ENCODE data around the gene HBE1.
A peak's percentile ranks its signal among the peaks of the same experiment; 100 is the strongest.

Gene HBE1

GRCh38 chr11:5240458-5240857 lies 29.3 kb downstream of the HBE1 start:
- H3K4me3 ChIP-seq (ENCODE audit: low read depth, low read length): no peak overlapping the region
- no peak for DNase-seq (ENCODE audit: low read depth)
- no peak for TF ChIP-seq CTCF (IDR thresholded peaks at IDR 0.05; ENCODE audit: insufficient read depth, low read depth, low read length, missing control alignments)

- TF ChIP-seq CTCF (IDR thresholded peaks at IDR 0.05; ENCODE audit: insufficient read depth, low read depth, low read length, missing control alignments): no peak
- no peak overlapping the region for H3K4me3 ChIP-seq (ENCODE audit: low read depth, low read length)
- no peak for DNase-seq (ENCODE audit: low read depth)
These were observed 29.7 kb downstream of the HBE1 start for GRCh38 chr11:5240056-5240455.

- no peak overlapping the region for H3K4me3 ChIP-seq (ENCODE audit: low read depth, low read length)
- DNase-seq (ENCODE audit: low read depth): no peak
- no peak for TF ChIP-seq CTCF (IDR thresholded peaks at IDR 0.05; ENCODE audit: insufficient read depth, low read depth, low read length, missing control alignments)
These were observed 30.7 kb downstream of the HBE1 start for GRCh38 chr11:5239046-5239445.

GRCh38 chr11:5238486-5238885 lies 31.3 kb downstream of the HBE1 start:
- DNase-seq (ENCODE audit: low read depth): no peak
- no peak for TF ChIP-seq CTCF (IDR thresholded peaks at IDR 0.05; ENCODE audit: insufficient read depth, low read depth, low read length, missing control alignments)
- no peak overlapping the region for H3K4me3 ChIP-seq (ENCODE audit: low read depth, low read length)

GRCh38 chr11:5237420-5237819 lies 32.3 kb downstream of the HBE1 start:
- TF ChIP-seq CTCF (IDR thresholded peaks at IDR 0.05; ENCODE audit: insufficient read depth, low read depth, low read length, missing control alignments): no peak
- no peak for DNase-seq (ENCODE audit: low read depth)
- H3K4me3 ChIP-seq (ENCODE audit: low read depth, low read length): no peak overlapping the region

- TF ChIP-seq CTCF (IDR thresholded peaks at IDR 0.05; ENCODE audit: insufficient read depth, low read depth, low read length, missing control alignments): no peak
- no peak overlapping the region for H3K4me3 ChIP-seq (ENCODE audit: low read depth, low read length)
- DNase-seq (ENCODE audit: low read depth): no peak
These were observed 34.2 kb downstream of the HBE1 start for GRCh38 chr11:5235364-5236095.

- no peak for TF ChIP-seq CTCF (IDR thresholded peaks at IDR 0.05; ENCODE audit: insufficient read depth, low read depth, low read length, missing control alignments)
- DNase-seq (ENCODE audit: low read depth): peak; percentile 16
- no peak within 1 kb of the TSS for H3K4me3 ChIP-seq (ENCODE audit: low read depth, low read length)
These were observed 35.3 kb downstream of the HBE1 start, which contains the start of gene HBD for GRCh38 chr11:5234381-5234834. Gene HBD, minus strand, starts transcription at chr11:5234483. Its CDS starts 50 bp downstream, at chr11:5234433.
